Activated effector memory CD4-positive, alpha-beta T cell treated with anti-CD3 and anti-CD28 coated beads, Interleukin-2, amount 50 U/mL, for 16 hours (primary cell): ENCODE results near the gene RBM39.
A peak's percentile ranks its signal among the peaks of the same experiment; 100 is the strongest.
"Not testable (repeated sequence)": the region's sequence is repeated elsewhere in the genome, so short reads cannot be mapped to it uniquely, and the experiment has no call there.

ENCODE experiments used
- DNase-seq: peaks from one replicate; pipeline ENCODE4 v3.0.0-alpha.2; 2020

RBM39 gene

DNA sequence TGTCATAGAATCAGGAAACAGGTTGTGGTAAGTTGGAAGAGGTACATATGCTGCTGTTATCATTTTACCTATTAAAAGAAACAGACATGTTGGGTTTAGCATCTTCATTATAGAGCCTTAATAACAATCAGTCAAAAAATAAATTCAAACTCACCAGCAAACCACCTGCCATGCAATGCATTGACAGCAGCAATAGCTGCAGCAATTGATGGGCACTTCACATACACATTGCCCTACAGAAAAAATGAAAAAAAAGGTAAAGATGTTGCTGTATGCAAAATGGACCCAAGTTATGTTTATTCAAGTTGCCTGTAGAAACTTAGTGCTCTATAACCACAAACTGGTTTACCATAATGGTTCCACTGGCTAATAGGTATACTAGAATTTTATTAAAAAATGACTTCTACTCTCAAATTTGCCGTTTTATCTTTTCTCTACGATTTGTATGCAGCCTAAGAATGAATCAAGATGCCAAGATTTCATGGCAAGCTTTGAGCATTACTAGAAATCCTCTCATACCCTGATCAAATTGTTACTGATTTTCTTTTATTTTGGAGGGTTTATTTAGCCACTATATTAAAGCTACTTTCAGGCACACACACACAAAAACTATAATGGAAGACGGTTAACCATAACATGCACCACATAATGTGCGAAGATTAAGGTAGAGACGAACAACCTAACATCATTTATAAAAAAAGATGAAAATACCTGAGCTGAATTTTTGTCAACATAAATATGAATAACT, 37.4 kb downstream of the RBM39 start:
- no peak for DNase-seq

DNA sequence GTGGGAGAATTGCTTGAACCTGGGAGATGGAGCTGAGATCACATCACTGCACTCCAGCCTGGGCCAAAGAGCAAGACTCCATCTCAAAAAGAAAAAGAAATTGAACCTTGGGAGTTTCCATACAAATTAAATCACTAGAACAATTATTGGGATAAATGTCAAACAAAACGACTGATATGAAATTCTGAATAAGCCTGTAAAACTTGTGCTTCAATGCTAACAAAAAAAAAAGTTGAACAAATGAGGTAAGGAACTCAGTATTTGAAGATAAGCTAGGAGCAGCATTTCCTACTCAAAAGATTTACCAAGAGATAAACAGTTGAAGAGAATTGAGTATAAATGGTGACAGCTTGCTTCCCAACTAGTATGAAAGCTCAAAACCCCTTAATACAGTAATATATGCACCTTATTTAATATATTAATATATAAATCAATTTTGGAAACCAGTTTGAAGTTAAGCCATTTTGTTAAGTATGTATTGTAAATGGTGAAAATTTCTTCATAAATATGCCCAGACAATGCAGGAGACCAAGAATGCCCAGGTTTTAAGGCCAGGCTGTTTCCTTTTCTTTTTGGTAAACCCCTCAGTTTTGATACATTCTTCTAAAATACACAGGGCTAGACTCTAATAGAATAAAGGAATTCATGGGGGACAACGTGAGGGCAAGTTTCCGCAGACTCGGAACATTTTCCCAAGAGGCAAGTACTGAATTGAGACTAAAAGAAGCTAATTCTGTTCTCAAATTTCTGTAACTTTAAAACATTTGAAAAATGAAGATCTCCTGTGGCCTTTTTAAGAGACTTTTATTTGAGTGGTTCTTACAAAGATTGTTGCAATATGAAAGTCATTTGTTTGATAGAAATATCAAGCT, 39.0 kb downstream of the RBM39 start:
- no peak for DNase-seq

DNA sequence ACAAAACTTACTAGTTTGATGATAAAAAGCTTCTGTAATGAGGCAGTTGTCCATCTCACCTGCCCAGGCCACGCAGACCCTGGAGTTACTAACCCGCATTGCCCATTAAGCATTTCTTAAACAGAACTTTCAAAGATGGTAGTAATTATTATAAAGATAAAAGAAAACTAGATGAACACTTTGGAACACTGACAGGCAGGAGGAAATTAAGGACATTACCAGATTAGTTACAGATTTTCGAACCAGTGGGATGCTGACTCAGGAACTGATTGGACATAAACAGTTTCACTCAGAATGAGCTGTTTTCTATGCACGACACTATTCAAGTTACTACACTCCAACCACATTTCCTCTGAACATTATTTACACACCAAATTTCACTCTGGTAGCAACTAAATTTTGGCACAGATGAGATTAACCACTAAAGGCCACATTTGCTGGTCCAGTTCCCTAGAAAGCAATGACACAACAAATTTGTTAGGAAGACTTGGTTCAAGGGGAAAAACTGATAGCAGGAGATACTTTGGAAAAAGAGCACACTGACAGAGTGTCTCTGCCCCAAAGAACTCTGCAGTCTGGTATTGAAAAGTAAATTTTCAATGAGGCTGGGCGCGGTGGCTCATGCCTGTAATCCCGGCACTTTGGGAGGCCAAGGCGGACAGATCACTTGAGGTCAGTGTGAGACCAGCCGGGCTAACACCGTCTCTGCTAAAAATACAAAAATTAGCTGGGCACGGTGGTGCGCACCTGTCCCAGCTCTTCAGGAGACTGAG, 39.8 kb downstream of the RBM39 start:
- no peak for DNase-seq

DNA sequence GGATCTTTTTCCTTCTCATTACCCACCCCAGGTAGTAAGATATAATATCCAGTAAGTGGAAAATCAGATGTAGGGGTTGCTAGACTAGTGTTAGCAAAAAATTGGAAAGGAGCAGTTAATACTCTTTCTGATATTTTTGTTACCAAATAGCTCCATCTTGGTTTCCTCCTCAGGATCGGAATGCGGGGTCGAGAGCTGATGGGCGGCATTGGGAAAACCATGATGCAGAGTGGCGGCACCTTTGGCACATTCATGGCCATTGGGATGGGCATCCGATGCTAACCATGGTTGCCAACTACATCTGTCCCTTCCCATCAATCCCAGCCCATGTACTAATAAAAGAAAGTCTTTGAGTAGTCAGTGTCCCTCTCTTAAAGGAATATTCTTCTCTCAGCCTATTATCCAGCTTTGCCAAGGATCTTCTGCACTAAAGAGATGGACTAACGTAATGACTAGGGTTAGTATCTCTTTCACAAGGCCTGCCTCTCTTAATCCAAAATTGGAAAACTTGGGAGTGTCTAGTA, 41.4 kb downstream of the RBM39 start:
- DNase-seq = peak; percentile 60

DNA sequence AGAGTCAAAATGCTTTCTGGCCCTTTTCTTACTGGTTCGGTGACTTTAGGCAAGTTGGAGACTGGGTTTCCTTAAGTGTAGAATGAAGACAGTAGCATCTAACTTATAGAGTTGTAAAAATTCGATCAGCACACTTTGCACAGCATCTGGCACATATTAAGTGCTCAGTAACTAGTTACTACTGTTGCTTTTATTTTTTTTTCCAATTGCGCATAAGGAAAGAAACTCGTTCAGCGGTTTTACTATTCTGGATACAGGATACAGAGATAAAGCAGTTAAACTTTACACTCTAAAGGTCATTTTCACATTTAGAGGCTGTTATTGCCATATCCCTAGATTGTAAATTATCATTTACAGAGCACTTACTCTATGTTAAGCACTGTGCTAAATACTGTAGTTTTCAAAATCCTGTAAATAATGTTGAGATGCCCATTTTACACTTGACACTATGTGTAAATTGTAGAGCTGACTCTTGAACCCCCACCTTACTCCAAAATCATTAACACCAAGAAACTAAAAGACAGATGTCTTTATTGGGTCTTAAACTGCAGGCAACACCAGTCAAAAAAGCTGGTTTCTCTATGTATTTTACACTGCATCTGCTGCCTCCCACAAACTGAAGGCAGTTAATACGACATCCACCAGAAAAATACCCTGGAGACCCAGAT, 42.0 kb downstream of the RBM39 start:
- no peak for DNase-seq

DNA sequence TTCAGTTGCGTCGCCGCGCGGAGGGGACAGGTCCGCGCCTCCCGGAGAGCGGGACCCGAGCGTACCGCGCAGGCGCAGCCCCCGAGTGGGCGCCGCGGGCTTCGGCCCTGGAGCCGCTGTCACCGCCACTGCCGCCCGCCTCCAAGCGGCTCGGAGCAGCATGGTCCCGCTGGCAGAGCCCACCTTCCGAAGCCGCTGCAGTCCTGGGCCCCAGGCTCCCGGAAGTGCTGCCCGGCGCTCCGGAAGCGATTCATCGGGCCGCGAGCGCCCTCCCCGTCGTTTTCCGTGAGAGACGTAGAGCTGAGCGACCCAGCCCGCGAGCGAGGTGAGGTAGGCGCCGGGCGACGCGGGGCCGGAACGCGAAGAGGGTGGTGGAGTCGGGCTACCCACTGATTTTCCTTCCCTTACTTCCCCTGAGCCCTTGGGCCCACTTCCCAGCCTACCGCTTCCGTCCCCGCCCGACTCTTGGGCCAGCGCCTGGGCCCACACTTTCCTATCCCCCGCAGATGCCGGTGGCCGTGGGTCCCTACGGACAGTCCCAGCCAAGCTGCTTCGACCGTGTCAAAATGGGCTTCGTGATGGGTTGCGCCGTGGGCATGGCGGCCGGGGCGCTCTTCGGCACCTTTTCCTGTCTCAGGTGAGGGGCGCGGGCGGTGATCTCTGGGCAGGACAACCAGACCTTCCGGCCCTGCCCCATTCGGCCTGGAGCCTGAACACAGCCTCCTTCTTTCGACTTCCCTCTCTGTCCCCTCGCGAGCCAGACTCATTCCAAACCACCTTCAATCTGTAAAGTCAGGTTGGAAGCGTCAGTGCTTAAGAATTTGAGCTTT, 42.7 kb downstream of the RBM39 start, which contains the start of the genes NFS1 and ROMO1:
Gene NFS1, minus strand, starts transcription at position 226 of the 830 bp plus-strand sequence. Its CDS starts 64 bp downstream, at position 162.
Gene ROMO1, plus strand, starts transcription at position 279 of the 830 bp plus-strand sequence. Its CDS starts 228 bp downstream, at position 507.
- DNase-seq = peak; percentile 95

DNA sequence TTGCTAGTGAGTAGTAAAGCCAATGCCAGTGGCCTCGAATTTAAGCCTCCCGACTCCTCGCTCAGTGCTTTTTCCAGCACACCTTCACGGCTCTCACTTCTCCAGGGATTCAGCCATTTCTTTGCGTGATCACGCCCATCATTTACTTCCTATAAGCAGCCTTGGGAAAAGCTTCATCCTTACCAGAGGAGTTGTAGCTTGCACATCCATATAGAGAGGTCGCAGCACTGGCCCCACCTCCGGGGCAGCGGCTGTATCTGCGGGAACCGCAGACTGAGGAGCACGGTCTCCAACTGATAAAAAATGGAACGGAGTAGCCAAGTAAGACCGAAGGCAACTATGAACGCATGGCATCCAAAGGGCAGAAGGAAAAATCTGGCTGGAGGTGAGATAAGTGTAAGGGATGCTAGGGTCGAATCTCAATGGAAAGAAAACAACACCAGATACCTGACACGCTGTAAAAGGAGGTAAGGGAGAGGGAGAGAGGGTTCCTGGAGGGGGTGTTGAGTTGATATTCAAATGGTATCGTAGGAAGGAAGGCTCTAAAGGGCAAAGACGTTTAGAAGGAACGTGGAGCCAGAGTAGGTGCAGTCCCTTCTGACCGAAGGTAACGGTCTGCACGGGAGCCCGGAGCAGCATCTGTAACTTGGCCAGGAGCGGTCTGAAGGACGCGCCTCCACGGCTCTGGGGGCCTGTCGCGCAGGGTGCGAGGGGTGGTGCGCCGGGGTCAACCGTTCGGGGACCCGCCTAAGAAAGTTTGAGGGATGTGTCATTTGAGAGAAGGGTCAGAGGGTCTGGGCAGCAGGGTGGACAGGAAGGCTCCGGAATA, 43.5 kb downstream of the RBM39 start:
- peak; percentile 62 for DNase-seq

DNA sequence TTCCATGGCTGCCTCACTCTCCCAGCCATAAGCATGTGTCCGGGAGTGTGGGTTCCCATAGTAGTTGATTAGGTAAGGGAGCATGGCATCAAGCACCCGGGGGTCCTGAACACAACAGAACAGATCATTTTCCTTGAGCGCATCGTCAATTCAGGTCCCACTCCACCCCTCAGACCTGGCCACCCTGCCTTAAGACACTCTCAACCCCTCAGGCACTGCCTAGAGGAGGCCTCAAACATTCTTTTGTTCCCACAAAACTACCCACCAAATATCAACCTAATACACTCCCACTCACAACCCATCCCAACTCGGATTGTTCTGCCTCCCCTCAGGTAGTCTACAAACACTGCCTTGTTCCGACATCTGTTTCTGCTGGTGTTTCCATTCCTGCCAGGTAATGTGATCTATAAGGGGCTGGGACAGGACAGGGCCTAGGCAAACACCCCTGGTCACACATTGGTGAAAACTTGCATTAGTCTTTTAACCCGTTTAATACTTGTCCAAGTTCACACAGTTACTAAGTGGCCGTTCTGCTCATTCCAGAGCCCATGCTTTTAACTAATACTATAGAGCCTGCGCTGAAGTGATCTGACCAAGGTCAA, 44.3 kb downstream of the RBM39 start:
- peak; percentile 41 for DNase-seq

DNA sequence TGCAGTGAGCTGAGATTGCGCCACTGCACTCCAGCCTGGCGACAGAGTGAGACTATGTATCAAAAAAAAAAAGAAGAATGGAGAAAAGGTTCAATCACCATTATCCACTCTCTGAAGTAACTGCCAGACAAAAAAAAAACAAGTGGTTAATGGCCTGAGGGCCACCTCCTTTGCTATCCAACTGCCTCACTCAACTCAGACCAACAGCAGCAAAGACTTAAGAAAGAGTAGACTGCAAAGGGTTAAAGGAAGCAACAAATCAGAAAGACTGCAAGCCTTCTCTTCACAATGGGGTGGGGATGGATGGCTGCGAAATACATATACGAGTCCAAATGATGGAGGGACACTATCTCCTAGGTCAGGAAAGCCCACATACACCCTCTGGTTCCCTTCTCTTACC, 46.1 kb downstream of the RBM39 start:
- DNase-seq = no peak

DNA sequence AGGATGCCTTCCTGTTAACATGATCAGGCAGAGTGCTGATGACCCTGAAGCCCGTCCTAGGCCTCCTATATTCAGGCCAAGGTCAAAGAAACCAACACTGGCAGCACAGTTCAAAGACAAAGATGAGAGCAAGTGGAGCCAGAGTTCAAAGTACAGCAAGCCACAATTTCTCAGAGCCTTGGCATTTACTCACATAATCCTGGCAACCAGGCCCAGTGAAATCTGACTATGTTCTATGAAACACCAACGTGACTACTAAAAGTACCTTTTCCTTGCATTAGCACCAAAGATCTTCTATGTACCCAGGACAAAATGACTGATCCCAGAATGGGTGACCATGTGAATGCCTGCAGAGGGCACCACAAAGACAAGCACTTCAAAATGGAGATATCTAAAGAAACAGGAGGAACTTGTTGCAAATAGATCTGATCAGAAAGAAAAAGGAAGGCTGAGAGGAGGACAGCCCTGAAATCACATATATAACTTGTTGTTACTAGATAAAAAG, 46.8 kb downstream of the RBM39 start:
- peak; percentile 16 for DNase-seq

DNA sequence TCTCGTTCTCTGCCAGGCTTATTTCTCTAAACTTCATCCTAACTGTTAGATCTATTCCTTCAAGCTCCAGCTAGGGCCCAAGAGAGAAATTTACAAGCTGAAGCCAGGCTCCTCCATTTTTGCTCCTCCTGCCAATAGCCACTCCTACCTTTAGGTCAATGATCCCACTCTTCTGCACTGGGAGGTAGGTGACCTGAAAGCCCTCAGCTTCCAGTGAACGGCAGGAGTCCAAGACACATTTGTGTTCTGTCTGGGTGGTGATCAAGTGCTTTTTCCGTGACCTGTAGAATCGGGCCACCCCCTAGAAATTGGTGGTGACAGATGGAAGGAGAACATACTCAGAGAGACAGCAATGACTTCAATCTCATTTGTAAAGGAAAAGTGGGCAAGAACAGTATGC, 51.8 kb downstream of the RBM39 start:
- no peak for DNase-seq

DNA sequence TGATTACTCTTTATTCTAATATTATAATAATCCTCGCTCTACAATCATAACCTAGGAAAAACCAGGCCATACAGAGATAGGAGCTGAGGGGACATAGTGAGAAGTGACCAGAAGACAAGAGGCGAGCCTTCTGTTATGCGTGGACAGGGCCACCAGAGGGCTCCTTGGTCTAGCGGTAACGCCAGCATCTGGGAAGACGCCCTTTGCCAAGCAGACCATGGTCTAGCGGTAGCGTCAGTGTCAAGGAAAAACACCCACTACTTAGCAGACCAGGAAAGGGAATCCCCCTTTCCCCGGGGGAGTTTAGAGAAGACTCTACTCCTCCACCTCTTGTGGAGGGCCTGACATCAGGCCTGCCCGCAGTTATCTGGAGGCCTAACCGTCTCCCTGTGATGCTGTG, 55.2 kb downstream of the RBM39 start:
- DNase-seq = peak; percentile 33

DNA sequence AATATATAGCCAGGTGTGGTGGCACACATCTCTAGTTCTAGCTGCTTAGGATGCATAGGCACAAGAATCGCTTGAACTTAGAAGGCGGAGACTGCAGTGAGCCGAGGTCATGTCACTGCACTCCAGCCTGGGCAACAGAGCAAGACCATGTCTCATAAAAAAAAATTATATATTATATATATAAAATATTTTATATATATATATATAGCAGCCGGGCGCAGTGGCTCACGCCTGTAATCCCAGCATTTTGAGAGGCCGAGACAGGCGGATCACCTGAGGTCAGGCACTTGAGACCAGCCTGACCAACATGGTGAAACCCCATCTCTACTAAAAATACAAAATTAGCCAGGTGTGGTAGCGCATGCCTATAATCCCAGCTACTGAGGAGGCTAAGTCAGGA, 56.7 kb downstream of the RBM39 start:
- DNase-seq = not testable (repeated sequence)

DNA sequence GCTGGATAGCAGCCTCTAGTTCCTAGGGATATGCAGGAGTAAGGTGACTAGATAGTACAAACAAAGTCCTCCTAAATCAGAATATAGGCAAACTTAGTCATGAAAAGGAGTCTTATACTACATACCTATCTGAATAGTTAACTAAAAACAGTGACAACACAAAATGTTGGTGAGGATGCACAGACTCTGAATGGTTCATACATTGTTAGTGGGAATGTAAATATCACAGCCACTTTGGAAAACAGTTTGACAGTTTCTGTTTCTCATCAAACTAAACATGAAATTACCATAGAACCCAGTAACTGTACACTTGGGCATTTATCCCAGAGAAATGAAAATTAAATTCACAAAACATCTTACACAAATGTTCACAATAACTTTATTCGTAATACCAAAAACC, 60.1 kb downstream of the RBM39 start:
- no peak for DNase-seq

DNA sequence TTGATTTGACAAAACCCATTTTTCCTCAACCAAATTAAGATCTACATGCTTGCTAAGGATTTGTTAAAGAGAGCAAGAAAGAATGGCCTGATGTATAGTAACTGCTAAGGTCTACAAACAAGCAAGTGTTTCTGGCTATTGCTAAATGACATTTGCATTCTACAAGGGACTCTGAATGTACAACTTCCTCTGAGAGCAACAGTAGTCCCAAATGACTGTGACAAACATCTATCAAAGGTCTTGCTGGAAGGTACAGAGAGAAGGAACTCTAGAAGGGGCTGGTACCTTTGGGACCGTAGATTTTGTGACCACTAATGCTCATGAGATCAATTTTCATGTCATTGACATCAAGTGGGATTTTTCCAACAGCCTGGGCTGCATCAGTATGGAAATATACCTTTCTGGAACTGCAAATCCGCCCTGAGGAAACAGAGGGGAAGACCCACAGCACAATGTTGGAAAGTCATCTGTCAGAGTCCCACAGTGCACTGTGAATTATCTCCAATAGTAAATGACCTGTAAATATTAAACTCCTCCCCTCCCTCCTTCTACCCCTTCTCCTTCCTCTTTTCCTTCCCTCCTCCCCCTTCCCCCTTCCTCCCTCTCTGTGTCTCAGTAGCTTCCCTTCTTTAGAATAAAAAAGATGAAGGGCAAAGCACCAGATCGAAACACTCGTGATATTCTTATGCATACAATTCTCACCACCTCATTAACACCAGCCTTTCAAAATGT, 61.4 kb downstream of the RBM39 start:
- DNase-seq = no peak

DNA sequence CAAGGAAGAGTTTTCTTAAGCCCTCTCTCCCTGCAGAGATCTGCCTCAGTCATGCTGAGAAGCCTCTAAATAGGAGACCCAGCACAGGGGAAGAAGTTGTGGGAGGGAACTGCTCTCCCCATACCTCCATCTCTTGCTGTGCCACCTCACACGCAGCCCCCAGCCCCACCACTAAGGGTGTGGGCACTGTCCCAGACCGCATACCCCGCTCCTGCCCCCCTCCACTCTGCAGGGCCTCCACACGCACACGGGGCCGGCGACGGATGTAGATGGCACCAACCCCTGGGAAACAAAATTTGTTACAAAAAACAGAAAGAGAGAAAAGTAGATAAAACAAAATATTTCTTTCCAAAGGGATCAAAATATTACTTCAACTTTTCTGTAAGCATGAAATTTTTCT, 67.1 kb downstream of the RBM39 start:
- DNase-seq = no peak

DNA sequence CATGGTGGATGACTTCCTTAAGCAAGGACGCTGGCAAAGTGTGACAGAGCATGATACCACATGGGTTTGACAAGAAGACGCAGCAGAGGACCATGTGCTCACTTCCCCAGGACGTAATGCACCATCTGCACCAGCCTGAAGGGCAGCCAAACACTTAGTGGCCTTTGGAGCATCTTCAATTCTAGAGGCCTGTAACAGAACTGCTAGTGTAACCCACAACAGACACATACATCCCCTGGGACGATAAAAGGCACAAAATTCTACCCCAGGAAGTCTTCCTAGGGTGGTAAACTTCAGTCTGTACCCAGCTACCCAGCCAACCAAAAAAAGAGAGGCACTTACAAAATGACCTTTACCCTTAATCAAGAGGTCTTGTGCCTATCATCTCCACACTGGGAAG, 68.2 kb downstream of the RBM39 start:
- DNase-seq = no peak

DNA sequence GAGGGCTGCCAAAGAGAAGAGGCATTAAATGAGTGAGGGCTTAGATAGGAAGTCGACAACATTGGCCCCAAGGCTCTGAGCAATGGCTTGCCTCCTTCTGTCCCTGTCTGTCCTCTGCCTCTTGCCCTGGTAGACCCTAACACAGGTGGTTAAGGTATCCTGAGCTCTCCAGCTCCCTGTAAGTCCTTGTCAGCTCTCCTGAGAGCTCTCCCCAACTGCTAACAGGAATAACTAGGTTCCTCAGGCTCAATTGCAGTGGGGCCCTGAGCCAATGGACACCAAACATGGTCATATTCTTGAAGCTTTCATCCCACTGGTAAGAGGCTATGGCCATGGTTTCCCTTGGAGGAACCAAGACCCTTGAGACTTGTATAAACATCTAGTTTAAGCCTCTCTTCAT, 72.4 kb downstream of the RBM39 start:
- DNase-seq = no peak

DNA sequence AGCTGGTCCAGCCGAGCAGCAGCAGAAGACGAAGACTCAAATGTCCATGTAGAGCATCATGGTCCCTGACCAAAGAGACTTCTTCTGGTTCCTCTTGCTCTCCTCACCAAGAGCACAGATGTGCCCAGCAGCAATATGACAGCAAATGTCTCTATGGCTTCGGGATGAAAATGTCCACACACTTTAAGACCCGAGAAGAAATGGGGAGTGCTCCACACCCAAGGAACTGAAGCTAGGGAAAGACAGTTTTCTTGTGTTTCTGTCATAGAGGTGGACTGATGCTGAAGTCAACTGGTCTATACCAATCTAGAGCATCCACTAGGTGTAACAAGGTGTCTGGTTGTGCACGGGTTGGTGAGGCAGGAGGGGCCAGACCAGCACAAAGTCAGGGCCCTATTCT, 72.8 kb downstream of the RBM39 start:
- no peak for DNase-seq
